AG04450 (cell line): Measurements from ENCODE around the gene TACC3. TPM values are rescaled to one million over a fixed set of nuclear protein-coding genes. Genes with fewer than 3 reads are reported as not detected.

Source experiments
- CTCF ChIA-PET: fragments of 300-600, 350-600 bp; formaldehyde crosslinking; extraction: SDS; loops from one replicate; lab custom pipeline; 2022; ENCODE audit warnings: antibody characterized with exemption, inconsistent platforms; lab: Charles Lee
- POLR2A ChIA-PET: fragments of 350-600 bp; formaldehyde crosslinking; extraction: SDS; loops from one replicate; lab custom pipeline; 2021; ENCODE audit warnings: antibody characterized with exemption, inconsistent platforms; lab: Yijun Ruan, JAX
- DNase-seq: peaks from one replicate; pipeline ENCODE4 v3.0.0-alpha.2; 2011; ENCODE audit warnings: low read depth, low spot score
- H3K27ac ChIP-seq: one replicate; pipeline ENCODE4 v1.5.1; 2012; ENCODE audit warnings: low read depth, low read length, control low read depth
- H3K27me3 ChIP-seq: one replicate; pipeline ENCODE4 v1.6.0; 2012; ENCODE audit warnings: low read length; ENCODE audit not compliant: control insufficient read depth, insufficient read depth
- H3K4me3 ChIP-seq: 2 replicates; pipeline ENCODE4 v1.5.1; 2011; ENCODE audit warnings: mild to moderate bottlenecking, low read depth, low read length, control low read depth
- H3K9me3 ChIP-seq: 2 replicates; pipeline ENCODE4 v1.5.1; 2012; ENCODE audit warnings: low read length; ENCODE audit not compliant: control insufficient read depth, insufficient read depth
- polyA plus RNA-seq: library from polyadenylated mRNA; depleted of rRNA; stranded (reverse); fragments of >200 nt; gene quantifications from 2 replicates; pipeline ENCODE4 v1.2.3, GENCODE V29; 2011
- TF ChIP-seq, protein P1 (sequence below): IDR thresholded peaks from 2 replicates; pipeline ENCODE4 v1.5.1; 2011; ENCODE audit warnings: low read depth, low read length, control low read depth, inconsistent platforms

Gene TACC3
- polyA plus RNA-seq, 1 experiment, result 8.5 TPM

DNA sequence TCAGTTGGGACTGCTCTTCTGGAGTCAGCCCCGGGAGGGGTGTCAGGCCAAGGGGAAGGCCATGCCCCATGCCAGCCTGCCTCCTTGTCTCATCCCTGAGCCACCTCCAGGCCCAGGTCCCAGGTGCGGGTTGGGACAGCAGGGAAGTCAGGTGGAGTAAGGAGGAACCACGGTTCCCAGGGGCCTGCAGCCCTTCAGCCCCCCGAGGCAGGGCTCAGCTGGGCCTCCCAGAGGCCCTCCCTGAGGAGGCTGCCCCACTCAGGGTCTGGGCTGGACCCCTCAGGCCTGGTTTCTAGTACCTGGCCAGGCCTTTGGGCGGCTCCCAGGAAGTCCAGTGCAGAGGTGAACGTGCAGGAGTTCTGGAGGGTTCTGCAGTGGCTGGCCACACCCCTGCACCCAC lies 48.4 kb downstream of the TACC3 start:
- DNase-seq, result no peak
- TF ChIP-seq, protein P1, sequence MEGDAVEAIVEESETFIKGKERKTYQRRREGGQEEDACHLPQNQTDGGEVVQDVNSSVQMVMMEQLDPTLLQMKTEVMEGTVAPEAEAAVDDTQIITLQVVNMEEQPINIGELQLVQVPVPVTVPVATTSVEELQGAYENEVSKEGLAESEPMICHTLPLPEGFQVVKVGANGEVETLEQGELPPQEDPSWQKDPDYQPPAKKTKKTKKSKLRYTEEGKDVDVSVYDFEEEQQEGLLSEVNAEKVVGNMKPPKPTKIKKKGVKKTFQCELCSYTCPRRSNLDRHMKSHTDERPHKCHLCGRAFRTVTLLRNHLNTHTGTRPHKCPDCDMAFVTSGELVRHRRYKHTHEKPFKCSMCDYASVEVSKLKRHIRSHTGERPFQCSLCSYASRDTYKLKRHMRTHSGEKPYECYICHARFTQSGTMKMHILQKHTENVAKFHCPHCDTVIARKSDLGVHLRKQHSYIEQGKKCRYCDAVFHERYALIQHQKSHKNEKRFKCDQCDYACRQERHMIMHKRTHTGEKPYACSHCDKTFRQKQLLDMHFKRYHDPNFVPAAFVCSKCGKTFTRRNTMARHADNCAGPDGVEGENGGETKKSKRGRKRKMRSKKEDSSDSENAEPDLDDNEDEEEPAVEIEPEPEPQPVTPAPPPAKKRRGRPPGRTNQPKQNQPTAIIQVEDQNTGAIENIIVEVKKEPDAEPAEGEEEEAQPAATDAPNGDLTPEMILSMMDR, result no peak
- no peaks in the 10 kb centered on the region; the same call in 1 of the 2 replicates for H3K9me3 ChIP-seq
- ChIA-PET POLR2A (no interaction called here), CTCF (no interaction called here)
- H3K4me3 ChIP-seq, result no peak overlapping the region
- no peak overlapping the region for H3K27ac ChIP-seq
- peaks cover 4% of the 10 kb centered on the region for H3K27me3 ChIP-seq

DNA sequence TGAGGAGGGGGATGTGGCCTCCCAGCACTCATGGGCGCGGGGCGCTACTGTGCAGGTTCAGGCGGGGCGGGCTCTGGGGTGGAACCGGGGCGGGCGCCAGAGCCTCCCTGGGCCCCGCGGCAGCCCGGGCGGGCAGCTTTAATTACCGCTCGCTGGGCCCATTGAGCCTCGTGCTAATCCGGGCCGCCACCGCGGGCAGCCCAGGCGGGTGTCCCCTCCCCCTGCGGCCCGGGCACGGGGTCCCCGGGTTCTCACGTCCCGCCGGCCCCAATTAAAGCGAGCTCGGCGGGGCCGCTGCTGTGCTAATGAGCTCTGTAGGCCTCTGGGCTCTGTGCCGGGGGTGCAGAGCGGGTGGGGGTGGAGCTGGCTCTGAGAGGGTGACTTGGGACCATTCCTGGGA lies 48.9 kb downstream of the TACC3 start:
- POLR2A ChIA-PET, result no interaction called here
- Histone ChIP-seq H3K27ac (no peak overlapping the region), H3K9me3 (no peaks in the 10 kb centered on the region; the same call in 1 of the 2 replicates), H3K4me3 (no peak overlapping the region), H3K27me3 (peaks cover 4% of the 10 kb centered on the region)
- TF ChIP-seq, protein P1, result no peak
- no peak for DNase-seq
- CTCF ChIA-PET, result interaction anchor here (0.8 kb wide), 1 partner anchor 39 kb away, joined by 3 read pairs; no protein-coding TSS in a partner anchor

DNA sequence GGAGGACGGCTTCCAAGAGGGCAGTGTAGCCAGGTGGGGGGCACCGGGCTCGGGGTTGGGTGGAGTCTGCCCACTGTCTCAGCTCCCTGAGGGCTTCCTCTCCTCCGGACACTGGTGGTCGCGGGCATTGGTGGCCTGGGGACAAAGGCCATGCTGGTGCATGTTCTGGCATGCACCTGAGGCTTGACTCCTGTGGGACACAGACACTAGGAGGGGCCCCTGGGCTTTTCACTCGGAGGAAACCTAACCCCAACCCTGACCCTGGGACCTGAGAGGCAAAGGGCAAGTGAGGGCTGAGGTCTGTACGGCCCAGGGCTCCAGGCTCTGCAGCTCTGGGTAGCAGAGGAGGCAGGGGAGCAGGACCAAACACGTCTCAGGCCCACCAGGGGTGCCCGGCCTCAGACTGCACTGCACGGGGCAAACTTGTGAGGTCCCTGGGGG lies 49.5 kb downstream of the TACC3 start:
- H3K27ac ChIP-seq, result no peak overlapping the region
- CTCF ChIA-PET, result interaction anchor here (0.8 kb wide), 1 partner anchor 39 kb away, joined by 3 read pairs; no protein-coding TSS in a partner anchor
- peaks cover 4% of the 10 kb centered on the region for H3K27me3 ChIP-seq
- POLR2A ChIA-PET, result no interaction called here
- TF ChIP-seq, protein P1, result no peak
- no peak for DNase-seq
- H3K4me3 ChIP-seq, result no peak overlapping the region
- H3K9me3 ChIP-seq, result no peaks in the 10 kb centered on the region; the same call in 1 of the 2 replicates

DNA sequence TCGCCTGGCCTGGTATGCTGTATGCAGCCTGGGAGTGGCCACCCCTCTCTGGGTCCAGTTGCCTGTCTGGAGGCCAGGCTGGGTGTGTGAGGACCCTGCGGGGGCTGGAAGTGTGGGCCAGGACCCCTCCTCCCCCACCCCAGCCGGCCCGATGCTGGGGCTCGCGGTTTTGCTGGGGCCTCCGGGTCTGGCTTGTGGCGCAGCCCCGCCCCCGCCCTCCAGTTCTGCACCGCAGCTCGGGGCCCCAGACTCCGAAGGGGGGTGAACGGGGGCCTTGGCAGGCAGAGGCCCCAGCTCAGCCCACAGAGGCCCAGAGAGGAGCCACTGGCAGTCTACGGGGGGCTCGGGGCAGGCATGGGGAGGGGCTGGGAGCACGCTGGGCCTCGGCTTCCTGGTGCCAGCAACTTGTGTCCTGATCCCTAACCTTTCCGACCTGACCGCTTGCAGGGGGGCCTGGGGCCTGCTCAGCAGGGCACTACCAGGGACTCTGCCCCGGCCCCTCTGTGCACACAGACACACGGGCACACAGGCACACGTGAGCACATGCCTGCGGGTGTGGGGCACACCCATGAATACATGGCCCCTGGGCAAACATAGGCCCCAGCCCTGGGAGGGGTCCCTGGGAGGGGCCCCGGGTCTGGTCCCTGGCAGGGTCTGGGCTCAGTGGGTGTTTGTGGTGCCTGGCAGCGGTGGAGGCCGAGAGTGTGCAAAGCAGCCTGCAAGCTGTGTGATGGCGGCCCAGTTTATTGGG lies 50.4 kb downstream of the TACC3 start:
- Histone ChIP-seq H3K9me3 (no peaks in the 10 kb centered on the region; the same call in 1 of the 2 replicates), H3K27me3 (peaks cover 6% of the 10 kb centered on the region), H3K4me3 (no peak overlapping the region), H3K27ac (no peak overlapping the region)
- TF ChIP-seq, protein P1, result no peak
- POLR2A ChIA-PET, result no interaction called here
- CTCF ChIA-PET, result no interaction called here
- DNase-seq, result no peak

DNA sequence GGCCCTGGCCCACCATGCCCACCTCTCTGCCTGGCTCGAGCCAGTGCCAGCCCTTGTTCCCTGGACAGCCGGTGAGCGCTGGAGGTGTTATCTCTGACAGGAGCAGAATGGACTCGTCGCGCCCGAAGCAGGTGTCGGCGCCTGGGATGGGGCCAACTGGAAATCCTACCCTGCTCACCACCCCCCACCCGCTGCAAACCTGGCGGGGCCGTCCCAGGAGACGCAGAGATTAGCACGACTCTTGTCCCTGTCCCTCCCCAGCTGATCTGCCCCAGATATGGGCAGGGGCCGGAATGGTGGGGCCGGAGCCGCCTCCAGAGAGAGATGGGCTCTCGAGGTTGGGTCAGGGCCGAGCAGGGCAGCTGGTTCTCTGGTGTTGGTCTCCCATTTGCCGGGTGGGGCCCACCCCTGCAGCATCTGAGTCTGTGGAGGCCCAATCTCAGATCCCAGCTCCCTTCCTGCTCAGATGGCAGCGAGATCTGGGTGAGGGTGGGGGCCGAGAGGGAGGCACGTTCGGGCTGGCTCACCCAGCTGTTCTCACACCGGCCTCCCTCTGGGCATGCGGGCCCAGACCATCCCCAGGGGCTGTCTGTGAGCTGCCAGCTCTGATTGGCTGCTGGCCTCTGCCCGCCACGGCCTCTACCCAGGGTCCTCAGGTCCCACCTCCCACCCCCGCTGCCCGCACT lies 51.7 kb downstream of the TACC3 start:
- Histone ChIP-seq H3K27ac (no peak overlapping the region), H3K4me3 (no peak overlapping the region), H3K9me3 (no peaks in the 10 kb centered on the region; the same call in 1 of the 2 replicates), H3K27me3 (peaks cover 11% of the 10 kb centered on the region)
- TF ChIP-seq, protein P1, result no peak
- ChIA-PET POLR2A (no interaction called here), CTCF (interaction anchor here (0.6 to 0.8 kb wide), 2 partner anchors 9 kb away, joined by 3 read pairs; no protein-coding TSS in a partner anchor)
- no peak for DNase-seq
